B cell (primary cell): ENCODE results near the gene IGBP1.

ENCODE experiments used
- CTCF ChIP-seq: fragments of 200-600 bp; IDR thresholded peaks from one replicate; pipeline ENCODE4 v1.8.0; 2022; ENCODE audit warnings: antibody characterized with exemption, mild to moderate bottlenecking
- EZH2 ChIP-seq: IDR thresholded peaks from 2 replicates; pipeline ENCODE4 v1.6.1; 2012; ENCODE audit warnings: borderline replicate concordance, low read depth, mild to moderate bottlenecking, moderate library complexity, low read length; ENCODE audit not compliant: insufficient read depth, poor library complexity, severe bottlenecking

DNA sequence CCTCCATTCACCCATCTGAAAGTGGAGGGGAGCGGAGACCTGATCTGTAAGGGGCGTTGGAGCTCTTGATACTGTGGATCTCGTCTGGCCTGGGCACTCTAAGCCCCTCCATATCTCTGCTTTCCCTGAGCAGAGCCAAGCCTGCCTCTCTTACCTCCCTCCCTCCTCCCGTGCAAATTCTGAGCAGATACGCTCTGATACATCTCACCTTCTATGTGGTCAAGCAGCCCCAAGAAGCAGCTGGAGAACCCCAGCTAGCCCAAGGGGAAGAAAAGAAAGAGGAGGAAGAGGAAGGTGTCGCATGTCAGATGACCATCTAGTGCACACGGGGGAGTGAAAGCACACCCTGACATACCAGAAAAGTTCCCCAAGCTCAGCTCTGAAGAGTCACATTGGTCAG is 42.1 kb downstream of the IGBP1 start:
- TF ChIP-seq CTCF (no peak), EZH2 (no peak)
